ENCODE measurements around the gene NEURL1. TPM values are rescaled to one million over a fixed set of nuclear protein-coding genes. Genes with fewer than 3 reads are reported as not detected.
A peak's percentile ranks its signal among the peaks of the same experiment; 100 is the strongest.
"Not testable (repeated sequence)": the region's sequence is repeated elsewhere in the genome, so short reads cannot be mapped to it uniquely, and the experiment has no call there.

Gene NEURL1
- total RNA-seq, 1 experiment from 2014 or later, result 0.72 TPM

DNA sequence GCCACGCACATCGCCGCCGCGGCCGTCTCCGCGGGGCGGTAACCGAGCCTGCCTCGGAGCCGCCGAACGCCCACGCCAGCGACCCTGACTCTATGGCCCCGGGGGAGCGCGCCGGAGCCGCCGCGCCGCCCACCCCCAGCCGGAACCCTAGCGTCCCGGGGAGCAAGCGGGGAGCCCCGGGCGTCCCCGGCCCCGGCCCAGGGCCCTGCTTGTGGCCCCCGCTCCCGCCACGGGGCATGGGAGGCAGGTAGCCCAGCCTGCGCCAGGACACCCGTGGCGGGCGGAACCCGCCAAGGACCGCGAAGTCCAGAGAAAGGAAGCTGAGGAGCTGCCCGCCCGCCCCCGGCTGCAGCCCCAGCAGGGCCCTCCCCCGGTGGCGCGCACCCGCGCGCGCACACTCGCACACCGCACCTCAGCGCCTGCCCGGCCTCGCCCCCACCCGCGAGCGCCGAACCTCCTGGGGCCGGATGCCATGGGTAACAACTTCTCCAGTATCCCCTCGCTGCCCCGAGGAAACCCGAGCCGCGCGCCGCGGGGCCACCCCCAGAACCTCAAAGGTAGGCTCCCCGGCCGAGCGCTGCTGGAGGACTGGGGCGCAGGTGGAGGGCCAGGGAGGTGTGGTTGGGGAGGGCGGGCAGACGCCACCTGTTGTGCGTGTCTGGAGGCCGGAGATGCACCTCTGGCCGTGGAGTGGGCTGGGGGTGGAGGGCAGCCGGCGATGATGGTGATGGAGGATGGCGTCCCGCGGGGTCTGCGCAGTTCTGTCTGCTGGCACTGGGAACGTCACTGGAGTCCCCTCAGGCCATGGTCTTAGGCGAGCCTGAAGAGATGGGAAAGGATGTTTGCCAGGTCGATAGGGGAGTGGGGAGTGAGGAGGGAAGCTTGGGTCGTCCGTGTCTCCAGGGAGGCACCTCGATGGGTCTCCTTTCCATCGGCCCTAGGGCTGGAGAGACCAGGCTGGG lies 692 bp downstream of the NEURL1 start:
- no peak for DNase-seq (ENCODE audit: low spot score)

DNA sequence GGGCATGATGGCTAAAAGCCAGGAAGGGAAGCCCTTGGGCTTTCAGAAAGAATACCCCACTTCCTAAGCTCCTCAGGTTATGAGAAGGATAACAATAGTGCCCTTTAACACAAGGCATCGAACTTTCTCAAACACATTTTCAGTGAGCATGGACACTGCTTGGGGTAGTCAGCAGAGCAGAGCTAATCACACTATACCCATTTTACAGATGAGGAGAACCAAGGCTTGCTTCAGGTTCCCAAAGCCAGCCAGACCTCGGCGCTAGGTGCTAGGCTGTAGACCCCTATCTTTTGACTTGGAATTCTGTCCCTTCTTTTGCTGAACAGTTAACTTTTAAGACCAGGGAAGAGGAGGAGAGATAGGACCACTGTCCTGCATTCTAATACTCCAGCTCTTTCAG lies 1.8 kb downstream of the NEURL1 start:
- no peak for DNase-seq (ENCODE audit: low spot score)

DNA sequence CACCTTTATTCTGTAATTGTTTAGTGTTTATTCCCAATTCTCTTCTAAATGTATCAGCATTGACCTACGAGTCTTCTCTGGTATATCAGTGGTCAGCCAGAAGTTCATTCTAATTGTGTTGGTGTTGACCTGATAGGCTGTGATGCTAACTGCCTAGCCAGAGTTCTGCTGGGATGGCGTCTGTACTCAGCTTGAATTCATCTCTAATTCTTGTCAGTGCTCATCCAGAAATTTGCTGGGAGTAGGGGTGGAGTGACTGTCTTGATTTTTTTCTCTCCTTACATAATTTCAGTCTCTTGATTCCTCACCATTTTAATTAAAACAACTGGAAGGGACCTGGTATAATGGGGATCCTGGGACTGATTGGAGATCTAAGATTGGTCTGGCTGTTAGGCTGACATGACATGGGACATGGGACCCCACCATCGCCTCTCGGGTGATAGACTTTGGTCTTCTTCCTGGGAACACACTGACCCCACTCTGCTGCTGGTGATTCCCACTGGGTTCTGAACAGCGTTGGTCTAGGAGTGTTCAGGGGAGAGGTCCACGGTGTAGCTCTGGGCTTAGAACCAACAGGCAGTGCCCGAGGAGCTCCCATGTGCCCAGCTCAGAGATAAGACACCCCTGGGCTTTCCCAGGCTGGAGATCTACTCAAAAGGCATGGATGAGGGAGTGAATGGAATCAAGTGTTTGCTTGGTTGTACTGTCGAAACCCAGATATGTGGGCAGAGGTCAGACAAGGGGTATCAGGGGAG lies 3.8 kb downstream of the NEURL1 start:
- no peak for DNase-seq (ENCODE audit: low spot score)

DNA sequence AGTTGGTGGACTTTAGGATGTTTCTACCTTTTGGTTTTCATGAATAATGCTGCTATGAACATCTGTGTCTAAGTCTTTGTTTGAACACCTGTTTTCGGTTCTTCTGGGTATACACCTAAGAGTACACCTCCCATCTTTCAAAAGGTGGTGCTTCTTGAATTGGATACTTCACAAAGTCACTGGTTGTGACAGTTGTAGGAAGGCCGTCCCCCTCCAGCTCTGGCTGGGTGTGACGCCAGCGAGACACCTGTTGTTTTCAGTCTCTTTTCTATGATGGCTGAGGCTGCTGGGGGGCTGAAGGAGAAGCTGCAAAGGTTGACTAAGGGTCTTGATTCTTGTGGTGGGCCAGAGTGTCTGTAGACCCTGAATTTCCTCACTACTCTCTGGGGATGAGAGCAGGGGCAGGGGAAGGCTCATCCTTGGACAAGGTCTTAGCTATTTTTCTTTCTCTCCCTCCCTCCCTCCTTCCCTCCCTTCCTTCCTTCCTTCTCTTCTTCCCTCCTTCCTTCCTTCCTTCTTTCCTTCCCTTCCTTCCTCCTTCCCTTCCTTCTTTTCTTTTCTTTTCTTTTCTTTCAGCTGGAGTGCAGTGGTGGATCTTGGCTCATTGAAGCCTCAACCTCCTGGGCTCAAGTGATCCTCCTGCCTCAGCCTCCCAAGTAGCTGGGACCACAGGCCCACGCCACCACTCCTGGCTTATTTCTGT lies 5.6 kb downstream of the NEURL1 start:
- DNase-seq (ENCODE audit: low spot score), result no peak

DNA sequence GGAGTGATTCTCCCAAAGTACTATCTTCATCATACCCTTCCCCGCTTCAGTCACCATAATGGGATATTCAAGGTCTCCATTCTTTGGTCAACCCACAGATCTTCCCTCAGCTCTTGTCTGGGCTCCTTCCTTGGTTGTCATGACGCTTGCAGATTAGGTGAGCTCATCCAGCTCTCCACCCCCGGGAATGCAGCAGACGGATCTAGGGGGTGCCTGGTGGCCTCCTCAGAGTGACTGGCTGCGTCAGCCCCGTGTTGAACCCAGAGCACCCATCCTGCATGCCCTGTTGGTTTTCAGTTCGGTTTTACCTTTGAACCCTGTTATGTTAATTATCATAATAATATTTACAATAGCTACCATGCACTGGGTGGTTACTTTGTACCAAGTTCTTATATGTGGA lies 6.4 kb downstream of the NEURL1 start:
- no peak for DNase-seq (ENCODE audit: low spot score)

DNA sequence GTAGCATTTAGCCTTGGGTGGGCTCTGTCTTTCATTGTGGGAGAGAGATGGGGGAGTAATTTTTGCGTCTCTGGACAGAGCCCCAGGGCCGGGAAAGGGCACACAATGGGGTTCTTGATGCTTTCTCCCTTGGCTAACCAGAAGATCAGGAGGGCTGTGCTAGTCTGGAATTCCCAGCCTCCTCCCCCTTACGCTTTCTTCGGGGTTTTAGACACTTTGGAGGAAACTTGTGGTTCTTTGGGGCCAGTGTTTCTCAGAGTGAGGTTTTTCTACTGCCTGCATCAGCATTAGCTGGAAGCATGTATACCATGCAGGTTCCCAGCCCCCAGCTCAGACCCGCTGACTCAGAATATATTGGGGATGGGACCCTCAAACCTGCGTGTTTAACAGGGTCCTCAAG lies 7.0 kb downstream of the NEURL1 start:
- no peak for DNase-seq (ENCODE audit: low spot score)

DNA sequence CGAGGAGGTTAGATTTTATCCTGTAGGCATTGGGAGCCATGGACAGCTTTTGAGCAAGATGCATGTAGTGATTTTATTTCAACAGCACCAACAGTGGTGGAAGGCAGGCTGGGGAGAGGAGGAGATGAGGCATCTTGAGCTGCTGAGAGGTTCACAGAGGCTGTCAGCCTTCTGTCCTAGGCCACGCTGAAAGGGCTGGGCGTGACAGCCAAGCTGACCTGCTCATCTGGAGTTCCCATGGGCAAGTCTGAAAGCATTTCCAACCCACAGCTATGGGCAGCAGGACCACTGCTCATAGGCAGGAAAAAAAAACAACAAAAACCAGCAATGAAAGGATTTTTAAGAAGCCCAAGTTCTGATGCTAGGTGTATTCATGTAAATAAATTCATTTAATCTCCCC lies 7.7 kb downstream of the NEURL1 start:
- no peak for DNase-seq (ENCODE audit: low spot score)

DNA sequence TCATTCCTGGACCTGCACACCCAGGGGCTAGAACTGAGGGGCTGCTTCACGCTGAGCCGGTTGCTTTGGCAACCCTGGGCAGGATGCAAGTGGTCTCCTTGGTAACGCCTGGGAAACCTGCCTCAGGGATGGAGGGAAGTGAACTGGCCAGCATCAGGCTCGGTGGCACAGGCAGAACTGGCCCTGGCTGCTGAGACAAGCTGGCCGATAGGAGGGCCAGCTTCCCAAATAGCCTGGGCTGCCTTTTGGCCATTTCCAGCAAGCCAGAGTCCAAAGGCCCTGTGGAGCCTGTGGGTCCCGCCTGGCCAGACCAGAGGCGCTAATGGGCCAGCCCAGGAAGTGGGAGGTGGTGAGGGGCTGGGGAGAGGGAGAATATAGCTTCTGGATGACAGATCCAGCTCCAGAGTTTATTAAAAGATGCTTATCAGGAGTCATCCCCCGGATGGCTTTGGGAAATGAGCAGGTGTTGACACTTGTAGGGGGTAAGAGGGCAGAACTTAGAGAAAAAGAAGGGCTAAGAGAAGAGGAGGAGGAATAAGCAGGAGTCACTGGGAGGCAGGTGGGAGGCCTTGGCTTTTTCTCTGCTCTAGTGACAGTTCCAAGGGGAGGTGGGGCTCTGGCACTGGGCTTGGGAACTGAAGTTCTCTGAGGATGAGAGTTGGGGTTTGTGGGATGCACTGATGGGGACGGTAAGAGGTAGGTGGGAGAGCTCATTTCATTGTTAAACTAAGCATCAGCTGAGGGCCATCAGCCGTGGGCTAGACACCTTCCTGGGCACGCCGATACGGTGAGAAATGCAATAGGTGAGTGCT lies 9.6 kb downstream of the NEURL1 start:
- DNase-seq (ENCODE audit: low spot score), result no peak

DNA sequence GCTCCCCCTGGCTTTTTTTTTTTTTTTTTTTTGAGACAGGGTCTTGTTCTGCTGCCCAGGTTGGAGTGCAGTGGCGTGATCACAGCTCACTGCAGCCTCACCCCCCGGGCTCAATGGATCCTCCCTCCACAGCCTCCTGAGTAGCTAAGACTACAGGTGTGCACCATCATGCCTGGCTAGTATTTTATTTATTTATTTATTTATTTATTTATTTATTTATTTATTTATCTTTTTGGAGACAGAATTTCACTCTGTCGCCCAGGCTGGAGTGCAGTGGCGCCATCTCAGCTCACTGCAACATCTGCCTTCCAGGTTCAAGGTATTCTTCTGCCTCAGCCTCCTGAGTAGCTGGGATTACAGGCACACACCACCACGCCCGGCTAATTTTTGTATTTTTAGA lies 10.3 kb downstream of the NEURL1 start:
- not testable (repeated sequence) for DNase-seq (ENCODE audit: low spot score)

DNA sequence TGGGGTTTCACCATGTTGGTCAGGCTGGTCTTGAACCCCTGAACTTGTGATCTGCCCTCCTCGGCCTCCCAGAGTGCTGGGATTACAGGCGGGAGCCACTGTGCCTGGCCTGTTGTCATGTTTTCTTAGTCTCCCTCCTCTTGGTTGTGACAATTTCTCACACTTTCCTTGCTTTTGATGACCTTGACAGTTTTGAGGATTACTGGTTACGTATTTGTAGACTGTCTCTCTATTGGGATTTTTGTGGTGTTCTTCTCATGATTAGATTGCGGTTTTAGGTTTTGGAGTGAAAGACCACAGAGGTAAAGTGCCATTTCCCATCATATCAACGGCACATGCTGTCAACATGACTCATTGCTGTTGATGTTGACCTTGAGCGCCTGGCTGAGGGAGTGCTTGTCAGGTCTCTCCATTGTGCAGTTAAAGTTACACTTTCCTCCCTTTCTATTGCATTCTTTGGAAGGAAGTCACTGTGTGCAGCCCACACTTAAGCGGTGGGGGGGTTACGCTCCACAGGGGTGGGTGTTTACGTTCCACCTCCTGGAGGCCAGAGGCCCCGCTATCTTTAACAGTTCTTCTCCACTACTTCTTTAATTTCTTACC lies 10.8 kb downstream of the NEURL1 start:
- peak; percentile 92 for DNase-seq (ENCODE audit: low spot score)

DNA sequence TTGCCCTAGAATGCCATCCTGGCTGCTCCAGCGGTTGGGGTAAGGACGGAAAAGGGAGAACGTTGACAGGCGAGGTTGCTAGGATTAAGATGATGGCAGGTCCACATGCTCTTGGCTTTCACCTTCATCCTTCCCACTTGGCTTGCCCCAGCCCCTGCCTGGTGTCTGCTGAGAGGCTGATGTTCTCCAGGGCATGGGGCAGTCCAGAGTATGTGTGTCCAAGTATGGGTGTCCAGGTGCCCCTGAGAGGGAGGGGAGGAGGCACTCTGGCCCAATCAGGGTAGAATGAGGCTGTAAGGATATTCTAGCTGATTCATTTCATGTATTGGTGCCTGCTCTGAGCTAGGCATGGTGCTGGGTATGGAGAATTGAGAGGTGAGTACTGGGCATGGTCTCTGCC lies 12.6 kb downstream of the NEURL1 start:
- no peak for DNase-seq (ENCODE audit: low spot score)

DNA sequence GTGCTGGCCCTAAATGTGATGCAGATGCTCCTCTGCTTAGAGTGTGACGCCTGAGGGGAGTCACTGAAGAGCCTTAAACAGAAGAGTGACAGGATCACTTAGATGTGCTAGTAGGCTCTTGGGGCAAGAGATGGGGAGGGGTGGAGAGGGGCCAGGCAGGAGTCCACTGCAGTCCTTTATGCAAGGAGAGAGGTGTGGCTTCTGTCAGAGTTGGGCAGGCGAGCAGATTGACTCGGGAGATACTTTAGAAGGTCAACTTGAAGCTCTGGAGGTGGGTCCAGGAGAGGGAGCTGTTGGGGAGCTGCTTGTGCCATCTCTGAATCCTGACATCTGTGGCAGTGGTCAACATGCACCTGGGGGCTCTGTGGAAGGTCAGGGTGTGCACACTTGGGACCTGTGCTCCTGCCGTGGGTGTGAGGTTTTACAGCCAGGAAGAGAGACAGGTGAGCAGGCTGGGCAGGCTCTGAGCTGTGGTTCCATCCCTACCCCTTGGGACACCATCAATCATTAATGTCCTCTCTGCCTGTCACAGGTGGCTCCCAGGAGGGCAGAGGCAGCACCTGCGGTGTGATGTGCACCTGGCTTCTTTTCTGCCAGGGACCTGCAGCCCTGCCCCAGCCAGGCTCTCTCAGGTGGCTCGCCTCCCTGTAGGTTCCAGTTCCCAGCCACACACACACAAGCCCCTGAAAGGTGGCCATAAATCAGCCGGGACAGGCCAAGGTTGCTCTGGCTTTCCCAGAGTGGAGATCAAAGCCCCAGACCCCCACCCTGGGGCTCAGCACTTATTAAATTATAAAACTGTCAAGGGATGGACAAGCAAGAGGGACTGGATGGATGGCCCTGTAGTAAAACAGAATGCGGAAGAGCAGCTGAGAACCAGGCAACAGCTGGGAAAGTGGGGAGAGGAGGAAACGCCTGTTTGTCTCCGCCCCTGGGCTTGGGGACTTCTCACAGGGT lies 14.0 kb downstream of the NEURL1 start:
- no peak for DNase-seq (ENCODE audit: low spot score)

DNA sequence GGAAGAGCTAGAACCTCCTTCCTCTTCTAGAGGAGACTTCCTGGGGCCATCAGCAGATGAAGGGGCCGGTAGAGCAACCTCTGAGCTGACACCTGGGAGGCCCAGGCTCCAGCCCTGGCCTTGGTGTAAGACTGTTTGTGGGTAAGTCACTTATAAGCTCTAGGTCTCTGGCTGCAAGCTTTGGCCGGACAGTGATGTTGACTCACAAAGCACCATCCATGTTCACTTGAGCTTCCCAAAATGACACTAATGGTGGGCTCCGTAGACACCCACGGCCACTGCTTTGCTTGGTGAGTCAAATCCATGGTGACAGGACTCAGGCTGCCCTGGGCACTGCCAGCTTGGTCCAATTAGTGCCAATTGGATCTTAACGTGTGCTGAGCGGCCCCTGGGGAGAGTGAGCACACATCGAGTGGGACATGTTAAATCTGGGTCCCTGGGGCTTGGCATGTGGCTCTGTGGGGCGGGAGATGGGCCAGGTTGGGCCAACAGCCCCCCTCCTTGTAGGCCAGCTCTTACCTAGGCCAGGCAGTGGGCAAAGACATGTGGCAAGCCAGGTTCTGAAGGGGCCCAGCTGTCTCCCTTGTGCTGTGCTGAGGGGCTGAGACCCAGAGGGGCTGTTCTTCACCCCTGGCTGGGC lies 16.7 kb downstream of the NEURL1 start:
- no peak for DNase-seq (ENCODE audit: low spot score)

DNA sequence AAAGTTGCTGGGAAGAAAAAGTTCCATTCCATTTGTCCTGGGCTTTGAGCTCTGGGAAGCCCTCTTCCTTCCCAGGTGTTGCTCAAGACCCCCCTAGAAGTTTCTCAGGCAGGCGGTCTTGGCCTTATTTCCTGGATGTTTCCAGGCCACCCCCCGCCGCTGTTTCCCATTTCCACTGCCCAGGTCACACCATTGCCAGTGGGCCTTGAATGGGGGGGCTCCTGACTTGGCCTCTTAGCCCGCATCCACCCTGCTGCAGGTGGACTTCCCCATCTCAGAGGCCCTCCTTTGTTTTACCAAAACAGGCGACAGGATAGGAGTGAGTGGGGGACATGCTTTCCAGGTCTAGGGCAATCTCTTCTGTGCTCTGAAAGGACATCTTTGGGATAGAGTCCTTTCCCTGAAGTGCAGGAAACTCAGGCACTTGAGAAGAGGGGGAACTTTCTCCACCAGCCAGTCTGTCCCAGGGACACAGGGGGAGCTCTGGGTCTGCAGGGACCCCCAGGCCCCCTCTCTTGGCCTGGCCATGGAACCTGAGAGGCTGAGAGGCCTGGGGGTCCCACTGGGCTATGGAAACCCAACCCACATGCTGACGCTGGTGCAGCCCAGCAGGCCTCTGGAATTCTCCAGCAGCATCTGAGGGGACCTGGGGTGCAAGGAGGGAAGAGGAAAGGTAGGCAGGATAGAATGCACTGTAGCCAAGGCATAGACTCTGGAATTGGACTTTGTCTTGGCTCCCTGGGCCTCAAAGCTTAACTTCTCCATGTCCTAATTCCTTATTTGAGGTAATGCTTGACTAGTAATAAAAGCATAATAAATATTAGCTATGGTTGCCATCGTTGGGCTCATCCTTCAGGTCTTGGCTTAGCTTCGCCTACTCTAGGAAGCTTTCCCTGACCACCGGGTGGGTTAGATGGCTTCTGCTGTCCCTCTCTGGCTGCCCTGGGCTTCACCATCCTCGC lies 17.6 kb downstream of the NEURL1 start:
- DNase-seq (ENCODE audit: low spot score), result no peak

DNA sequence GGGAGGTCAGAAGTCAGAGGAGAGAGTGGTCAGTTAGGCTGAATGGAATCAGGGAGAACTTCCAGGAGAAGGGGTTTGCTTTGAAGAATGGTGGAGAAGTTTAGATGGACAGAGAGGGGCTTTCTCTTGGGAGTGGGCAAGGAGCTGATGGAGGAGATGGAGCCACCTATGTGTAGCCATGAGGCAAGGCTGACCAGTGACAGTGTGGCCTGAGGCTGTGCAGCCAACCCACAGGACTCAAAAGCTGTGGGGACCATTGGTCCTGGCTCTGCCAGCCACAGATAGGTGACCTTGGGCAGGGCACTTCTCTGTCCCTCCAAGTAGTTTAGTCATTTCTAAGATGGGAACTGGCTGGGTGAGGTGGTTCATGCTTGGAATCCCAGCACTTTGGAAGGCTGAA lies 18.7 kb downstream of the NEURL1 start:
- no peak for DNase-seq (ENCODE audit: low spot score)

DNA sequence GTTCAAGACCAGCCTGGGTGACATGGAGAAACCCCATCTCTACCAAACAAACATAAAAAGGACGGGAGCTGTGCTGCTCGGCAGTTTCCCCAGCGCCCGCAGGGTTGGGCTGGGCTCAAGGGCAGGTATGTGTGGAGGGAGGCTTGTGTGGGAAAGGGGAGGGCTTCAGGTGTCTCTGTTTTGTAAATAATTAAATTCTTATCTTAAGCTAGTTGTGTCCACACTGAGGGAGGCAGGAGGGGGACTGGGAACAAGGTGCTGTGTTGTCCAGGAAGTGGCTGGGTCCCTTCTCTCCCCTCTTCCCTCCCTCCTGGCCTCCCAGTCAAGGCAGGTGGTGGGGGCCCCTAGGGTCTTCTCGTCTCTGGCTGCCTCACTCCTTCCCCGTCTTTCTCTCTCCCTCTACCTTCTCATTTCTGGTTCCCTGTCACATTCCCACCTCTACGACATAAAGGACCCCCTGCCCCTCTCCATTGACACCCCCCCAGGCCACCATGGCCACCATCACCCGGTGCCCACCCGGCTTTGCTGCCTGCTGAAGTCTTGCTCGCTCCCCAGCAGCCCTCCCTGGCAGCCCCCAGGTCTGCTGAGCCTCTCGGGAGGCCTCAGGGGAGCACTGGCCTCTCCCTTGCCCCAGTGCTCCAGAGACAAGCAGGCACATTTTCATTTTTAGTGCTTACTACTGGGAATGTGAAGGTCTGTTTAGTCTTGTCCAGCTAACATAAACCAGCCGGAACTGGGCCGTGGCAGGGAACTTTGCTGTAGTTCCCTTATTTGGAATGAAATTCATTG lies 19.3 kb downstream of the NEURL1 start:
- no peak for DNase-seq (ENCODE audit: low spot score)

DNA sequence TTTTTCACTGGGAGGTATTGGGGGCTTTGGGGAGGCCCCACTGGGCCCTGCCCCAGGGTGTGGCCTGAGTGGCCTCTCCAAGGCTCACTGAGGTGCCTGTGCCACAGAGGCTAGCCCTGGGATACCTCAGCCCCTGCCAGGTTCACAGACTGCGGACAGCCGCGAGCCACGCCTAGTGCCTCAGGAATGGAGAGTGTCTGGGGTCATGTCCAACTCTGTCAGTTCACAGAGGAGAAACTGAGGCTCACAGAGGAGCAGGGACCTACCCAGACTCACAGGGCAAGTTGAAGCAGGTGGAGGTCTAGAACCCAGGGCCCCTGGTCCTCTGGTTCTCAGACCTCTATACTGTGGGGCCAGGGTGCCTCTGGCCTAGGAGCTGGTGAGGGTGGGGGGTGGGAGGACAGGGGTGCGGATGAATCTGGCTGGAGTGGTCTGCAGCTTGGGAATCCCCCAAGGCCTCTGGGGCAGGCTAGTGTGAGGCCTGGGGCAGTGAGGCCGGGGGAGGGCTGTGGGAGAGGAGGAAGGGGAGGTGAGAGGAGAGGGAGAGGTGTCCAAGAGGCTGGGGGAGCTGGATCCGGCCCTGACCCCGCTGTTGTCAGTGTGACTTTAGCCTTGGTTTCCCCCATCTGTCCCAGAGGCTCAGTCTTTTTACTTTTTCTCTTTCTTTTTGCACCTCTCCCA lies 20.0 kb downstream of the NEURL1 start:
- no peak for DNase-seq (ENCODE audit: low spot score)
